Activated CD4-positive, alpha-beta T cell treated with anti-CD3 and anti-CD28 coated beads, Interleukin-10, Interleukin-2, amounts not matched to agents 100 ng/mL and 50 ng/mL, durations not matched to agents 16 hours and 8 hours (primary cell): ENCODE measurements around the gene APOC4.
"Not testable (repeated sequence)": the region's sequence is repeated elsewhere in the genome, so short reads cannot be mapped to it uniquely, and the experiment has no call there.

Experiments used
- DNase-seq: peaks from one replicate; pipeline ENCODE4 v3.0.0-alpha.2; 2020

APOC4 gene

GRCh38 chr19:44960906-44961728 is 19.1 kb downstream of the APOC4 start:
- DNase-seq, result no peak

DNA sequence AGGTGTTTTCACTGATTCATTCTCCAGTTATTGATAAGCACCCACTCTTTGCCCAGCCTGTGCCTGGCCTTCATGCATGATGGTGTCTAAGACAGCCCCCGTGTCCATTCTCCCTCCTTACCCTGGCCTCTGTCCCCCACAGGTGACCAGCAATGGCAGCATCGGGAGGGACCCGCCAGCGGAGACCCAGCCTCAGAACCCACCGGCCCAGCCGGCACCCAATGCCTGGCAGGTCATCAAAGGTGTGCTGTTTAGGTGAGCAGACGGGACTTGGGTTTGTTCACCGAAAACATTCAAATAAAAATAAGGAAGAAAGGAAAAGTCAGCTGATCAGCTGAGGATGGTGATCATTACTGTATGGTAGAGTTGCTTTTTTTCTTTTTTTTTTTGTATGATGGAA is 19.8 kb downstream of the APOC4 start:
- DNase-seq, result no peak

DNA sequence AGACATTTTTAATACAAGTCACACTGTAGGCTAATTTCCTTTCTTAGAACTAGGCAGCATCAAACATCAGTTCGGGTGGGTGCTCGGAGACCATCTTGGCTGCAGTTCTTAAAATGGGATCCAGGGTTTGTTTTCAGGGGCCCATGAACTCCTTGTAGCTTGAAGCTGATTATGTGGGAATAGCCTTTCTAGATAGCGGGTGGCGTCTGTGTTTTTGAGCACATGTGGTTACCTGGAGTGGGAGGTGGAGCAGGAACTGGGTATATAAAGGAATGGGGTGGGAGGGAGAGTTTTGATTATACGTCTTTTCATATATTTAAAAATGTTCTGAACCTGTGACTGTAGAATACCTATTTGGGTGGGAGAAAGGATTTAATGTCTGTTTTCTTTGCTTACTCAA is 26.1 kb downstream of the APOC4 start:
- DNase-seq, result no peak

GRCh38 chr19:44968670-44969069 is 26.6 kb downstream of the APOC4 start:
- DNase-seq, result no peak

DNA sequence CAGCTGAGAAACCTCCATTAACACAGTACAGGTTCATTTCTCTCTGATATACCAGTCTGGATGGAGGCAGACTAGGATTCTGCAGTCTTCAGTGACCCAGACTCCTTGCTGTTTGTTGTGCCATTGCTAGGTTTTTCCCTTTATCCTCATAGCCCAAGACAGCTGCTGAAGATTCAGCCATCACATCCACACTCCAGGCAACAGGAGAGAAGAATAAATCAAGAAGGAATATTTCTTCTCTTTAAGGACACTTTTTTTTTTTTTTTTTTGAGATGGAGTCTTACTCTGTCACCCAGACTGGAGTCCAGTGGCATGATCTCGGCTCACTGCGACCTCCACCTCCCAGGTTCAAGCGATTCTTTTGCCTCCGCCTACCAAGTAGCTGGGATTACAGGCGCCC is 27.4 kb downstream of the APOC4 start:
- DNase-seq, result no peak

GRCh38 chr19:44971451-44971850 is 29.4 kb downstream of the APOC4 start:
- not testable (repeated sequence) for DNase-seq

- no peak for DNase-seq
Observed at GRCh38 chr19:44972802-44973201, 30.8 kb downstream of the APOC4 start.

DNA sequence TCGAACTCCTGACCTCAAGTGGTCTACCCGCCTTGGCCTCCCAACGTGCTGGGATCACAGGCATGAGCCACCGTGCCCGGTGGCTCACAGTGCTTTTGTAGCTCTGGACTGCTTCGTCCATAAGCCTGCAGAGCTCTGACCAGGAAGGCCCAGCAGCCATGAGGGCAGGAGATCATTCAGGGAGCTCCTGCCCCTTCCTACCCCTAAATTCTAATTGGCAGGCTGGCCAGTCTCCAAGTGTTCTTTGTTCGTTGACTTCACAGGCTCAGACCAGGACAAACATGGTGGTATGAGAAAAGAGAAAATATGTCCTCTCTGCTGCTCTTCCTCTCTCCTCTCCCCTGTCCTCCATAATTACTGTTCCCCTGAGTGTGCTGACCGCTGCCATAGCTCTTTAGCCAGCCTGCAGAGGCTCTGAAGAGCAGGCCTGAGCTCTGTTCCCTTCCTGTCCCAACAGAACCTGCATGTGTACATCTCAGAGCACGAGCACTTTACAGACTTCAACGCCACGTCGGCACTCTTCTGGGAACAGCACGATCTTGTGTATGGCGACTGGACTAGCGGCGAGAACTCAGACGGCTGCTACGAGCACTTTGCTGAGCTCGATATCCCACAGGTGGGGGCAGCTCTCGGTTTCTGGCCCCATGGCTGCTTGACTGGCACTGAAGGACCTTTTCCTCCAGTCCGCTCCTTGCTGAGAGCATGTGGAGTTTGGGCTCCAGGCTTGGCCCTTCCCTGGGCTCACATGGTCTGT is 32.1 kb downstream of the APOC4 start:
- DNase-seq, result no peak

DNA sequence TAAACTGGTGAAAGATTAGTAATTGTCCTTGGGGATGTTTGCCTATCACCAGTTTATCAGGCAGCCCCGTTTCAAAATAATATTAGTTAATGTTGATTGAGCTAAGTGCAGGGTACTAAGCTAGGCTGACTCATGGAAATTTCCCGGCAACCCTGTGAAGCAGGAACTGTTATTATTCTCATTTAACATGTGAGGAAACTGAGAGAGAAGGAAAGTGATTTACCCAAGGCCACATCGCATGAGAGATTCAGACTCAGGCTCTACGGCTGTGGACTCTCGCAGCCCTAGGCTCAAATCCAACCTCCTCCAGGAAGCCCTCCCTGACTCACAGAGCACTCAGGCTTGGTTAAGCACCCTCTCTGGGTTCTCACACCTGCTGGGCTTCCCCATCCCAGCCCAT is 32.8 kb downstream of the APOC4 start:
- peak; percentile 15 for DNase-seq

GRCh38 chr19:44975444-44975843 is 33.4 kb downstream of the APOC4 start:
- no peak for DNase-seq

DNA sequence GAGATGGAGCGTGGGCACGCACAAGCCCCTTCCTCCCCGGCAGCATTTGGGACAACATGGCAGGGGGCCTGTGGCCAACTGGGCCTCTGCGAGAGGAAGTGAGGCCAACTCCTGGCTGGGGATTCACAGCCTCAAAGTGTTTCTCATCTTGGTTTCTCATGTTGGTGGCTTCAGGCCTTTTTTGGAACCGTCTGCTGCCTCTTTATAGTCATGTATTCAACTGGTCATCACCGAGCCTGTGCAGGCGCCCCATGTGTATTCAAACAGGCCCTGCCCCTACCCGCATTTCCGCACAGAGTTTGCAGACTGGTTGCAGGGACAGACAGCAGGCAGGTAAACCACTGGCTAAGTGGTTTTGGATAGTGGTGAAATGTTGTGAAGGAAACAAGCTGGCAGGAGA is 42.0 kb downstream of the APOC4 start:
- DNase-seq, result no peak

DNA sequence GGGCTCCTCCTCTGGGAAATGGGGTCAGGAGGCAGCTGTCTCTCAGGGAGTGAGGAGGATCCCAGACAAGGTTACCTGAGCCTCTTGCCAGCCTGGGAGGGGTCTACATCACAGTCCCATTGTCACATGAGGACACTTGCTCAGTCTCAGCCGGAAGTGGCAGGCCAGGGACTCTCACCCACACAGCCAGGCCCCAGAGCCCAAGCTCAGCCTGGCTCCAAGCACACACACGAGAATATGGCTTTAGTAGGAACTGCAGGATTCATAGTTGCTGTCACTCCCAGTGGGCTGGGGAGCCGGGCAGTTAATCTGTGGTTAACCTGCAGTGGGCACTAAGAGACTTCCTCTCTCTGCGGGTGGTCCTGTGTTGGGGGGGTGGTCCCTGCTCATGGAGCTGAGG is 43.4 kb downstream of the APOC4 start:
- no peak for DNase-seq

DNA sequence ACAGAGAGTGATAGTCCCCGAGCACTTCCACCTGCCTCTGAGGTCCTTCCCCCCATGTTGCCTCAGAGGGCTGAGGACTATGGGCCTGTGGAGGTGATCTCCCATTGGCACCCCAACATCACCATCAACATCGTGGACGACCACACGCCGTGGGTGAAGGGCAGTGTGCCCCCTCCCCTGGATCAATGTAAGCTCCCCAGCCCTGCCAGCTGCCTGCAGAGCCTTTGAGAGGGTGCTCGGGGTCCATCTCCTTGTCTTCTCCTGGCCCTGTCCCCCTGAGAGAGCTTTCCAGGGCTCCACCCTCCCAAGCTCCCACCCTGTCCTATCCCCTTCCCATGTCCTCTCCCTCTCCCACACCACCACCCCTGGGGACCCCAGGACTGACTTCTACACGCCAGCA is 44.4 kb downstream of the APOC4 start:
- DNase-seq, result no peak

DNA sequence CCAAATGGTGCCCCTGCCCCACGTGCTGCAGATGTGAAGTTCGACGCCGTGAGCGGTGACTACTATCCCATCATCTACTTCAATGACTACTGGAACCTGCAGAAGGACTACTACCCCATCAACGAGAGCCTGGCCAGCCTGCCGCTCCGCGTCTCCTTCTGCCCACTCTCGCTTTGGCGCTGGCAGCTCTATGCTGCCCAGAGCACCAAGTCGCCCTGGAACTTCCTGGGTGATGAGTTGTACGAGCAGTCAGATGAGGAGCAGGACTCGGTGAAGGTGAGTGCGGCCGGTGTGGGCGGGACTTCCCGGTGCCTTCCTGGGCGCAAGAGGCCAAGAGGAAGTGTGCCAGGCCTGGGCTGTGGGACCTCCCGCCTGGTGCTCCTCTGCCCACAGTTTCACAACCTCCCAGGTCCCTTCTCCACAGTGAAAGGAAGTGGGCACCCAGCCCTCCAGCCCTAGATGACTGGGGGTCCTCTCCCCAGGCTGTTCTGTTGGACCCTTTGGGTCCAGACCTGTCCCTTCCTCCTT is 45.2 kb downstream of the APOC4 start:
- no peak for DNase-seq

GRCh38 chr19:44988273-44988672 is 46.2 kb downstream of the APOC4 start:
- no peak for DNase-seq

- DNase-seq, result peak; percentile 69
Observed at GRCh38 chr19:44988896-44989556, 47.0 kb downstream of the APOC4 start.

DNA sequence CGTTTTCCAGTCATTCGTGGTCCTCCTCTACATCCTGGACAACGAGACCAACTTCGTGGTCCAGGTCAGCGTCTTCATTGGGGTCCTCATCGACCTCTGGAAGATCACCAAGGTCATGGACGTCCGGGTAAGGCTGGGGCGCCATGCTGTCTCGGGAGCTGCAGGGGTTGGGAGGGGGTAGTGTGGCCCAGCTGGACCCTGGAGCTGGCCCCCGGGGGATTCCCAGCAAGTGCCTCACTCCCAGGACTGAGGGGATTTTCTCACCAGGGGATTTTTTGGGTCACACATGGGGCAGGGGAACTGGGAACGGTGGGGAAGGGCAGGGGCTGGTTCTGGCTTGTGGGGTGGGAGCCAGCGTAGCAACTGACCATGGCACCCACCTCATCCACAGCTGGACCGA is 48.4 kb downstream of the APOC4 start:
- DNase-seq, result no peak

DNA sequence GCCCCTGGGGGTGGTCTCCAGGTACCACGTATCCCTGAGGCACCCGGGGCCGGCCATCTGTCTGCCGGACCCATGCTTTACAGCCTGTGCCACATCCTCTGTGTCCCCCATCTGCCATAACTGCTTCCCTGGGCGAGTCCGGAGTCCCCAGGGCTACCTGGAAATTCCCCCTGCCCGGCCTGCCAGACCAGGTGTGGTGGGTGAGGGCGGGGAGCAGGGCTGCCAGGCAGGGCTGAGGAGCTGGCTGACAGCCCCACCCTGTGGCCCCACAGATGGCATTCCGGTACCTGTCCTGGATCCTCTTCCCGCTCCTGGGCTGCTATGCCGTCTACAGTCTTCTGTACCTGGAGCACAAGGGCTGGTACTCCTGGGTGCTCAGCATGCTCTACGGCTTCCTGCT is 48.9 kb downstream of the APOC4 start:
- no peak for DNase-seq

DNA sequence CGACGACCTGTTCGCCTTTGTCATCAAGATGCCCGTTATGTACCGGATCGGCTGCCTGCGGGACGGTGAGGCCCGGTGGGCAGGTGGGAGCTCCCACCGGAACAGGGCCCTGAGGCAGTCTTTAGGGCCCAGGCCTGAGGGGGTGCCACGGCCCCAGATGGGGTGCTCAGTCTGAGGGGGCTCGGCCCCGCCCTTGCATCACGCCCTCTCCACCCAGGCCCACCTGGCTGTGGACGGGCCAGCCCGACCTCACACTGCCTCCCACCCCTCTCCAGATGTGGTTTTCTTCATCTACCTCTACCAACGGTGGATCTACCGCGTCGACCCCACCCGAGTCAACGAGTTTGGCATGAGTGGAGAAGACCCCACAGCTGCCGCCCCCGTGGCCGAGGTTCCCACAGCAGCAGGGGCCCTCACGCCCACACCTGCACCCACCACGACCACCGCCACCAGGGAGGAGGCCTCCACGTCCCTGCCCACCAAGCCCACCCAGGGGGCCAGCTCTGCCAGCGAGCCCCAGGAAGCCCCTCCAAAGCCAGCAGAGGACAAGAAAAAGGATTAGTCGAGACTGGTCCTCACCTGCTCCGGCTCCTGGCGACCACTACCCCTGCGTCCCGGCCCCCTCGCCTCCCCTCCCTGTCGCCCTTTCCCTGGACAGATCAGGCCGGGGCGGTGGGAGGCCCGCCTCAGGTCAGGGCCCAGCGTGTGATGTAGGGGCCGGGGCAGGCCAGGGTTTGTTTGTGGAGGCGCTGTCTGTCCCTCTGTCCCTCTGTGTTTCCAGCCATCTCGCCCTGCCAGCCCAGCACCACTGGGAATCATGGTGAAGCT is 50.5 kb downstream of the APOC4 start:
- DNase-seq, result no peak

GRCh38 chr19:44993526-44993925 is 51.5 kb downstream of the APOC4 start:
- DNase-seq, result no peak

DNA sequence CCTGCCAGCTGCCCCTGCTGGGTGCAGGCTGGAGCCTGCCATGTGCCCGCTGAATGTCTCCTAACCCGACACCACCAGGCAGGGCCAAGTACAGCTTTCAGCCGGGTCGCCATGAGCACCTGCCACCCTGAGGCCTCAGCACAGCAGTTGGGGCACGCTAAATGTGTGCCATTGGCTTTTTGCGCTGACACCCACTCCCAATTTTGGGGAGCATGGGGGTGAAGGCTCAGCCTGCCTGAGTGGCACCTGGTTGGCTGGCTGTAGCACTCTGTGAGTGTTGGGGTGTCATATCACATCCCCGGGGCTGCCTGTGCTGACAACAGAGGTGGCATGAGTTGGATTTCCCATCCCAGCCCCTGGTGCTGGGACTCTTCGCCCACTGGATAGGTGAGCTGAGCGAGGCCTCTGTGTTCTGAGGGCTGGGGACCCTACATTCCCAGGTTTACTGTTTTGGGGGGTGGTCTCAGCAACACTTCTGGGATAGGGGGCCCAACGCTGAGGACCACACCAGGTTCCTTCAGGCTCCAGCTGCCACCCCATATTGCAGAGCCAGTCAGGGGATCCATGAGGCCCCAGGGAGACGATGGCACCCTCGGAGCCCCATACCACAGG is 52.0 kb downstream of the APOC4 start:
- no peak for DNase-seq
